OCI-M1 (cell line): ENCODE measurements around the gene APC2.

ENCODE experiments used
- DNase-seq: peaks from one replicate; lab custom pipeline; 2025; lab: John Stamatoyannopoulos, UW

The APC2 gene, protein sequence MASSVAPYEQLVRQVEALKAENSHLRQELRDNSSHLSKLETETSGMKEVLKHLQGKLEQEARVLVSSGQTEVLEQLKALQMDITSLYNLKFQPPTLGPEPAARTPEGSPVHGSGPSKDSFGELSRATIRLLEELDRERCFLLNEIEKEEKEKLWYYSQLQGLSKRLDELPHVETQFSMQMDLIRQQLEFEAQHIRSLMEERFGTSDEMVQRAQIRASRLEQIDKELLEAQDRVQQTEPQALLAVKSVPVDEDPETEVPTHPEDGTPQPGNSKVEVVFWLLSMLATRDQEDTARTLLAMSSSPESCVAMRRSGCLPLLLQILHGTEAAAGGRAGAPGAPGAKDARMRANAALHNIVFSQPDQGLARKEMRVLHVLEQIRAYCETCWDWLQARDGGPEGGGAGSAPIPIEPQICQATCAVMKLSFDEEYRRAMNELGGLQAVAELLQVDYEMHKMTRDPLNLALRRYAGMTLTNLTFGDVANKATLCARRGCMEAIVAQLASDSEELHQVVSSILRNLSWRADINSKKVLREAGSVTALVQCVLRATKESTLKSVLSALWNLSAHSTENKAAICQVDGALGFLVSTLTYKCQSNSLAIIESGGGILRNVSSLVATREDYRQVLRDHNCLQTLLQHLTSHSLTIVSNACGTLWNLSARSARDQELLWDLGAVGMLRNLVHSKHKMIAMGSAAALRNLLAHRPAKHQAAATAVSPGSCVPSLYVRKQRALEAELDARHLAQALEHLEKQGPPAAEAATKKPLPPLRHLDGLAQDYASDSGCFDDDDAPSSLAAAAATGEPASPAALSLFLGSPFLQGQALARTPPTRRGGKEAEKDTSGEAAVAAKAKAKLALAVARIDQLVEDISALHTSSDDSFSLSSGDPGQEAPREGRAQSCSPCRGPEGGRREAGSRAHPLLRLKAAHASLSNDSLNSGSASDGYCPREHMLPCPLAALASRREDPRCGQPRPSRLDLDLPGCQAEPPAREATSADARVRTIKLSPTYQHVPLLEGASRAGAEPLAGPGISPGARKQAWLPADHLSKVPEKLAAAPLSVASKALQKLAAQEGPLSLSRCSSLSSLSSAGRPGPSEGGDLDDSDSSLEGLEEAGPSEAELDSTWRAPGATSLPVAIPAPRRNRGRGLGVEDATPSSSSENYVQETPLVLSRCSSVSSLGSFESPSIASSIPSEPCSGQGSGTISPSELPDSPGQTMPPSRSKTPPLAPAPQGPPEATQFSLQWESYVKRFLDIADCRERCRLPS (N-terminal part only)

DNA sequence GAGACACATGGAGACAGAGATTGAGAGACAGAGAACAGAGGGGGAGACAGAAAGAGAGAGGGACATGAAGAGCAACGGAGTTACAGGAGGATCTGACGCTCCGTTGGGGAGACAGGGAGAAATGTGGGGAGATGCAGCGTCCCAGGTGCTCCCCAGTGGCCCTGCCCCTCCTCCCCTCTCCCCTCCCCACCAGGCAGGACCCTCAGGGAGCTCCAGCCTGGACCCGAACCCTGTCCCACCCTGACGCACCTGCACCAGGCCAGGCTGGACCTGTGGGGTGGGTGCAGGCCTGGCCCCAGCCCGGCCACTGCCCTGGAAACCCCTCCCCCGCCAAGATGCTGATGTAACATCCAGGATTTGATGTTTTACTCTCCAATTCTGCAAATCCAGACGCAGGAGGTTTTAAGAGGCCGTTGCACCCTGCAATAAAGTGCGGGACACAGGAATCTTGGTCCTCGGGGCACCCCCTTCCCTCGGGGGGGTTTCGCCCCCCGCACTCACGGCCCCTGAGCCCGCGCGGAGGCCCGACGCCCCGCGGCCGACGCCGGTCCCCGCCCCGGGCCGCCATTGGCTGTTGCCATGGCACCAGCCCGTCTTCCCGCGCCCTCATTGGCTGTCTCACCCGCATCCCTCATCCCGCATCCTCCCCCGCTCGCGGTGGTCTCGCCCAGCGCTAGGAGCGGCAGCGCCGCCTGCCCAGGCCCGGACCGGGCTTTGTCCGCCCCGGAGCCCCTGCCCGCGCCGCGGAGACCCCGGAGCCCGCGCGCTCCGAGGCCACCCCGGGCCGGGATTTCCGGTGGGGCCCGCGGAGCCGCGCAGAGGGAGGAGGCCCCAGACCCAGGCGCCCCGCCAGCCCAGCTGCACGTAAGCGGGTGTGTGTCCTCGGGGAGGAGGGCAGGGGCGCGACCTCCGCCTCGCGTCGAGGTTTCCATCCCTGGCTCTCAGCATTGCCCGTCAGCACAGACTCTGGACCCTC is at the start of gene APC2:
TSS of gene APC2 (plus strand) at position 655 of the 976 bp plus-strand sequence. CDS start 2,881 bp downstream, outside the sequence.
- DNase-seq = no peak

DNA sequence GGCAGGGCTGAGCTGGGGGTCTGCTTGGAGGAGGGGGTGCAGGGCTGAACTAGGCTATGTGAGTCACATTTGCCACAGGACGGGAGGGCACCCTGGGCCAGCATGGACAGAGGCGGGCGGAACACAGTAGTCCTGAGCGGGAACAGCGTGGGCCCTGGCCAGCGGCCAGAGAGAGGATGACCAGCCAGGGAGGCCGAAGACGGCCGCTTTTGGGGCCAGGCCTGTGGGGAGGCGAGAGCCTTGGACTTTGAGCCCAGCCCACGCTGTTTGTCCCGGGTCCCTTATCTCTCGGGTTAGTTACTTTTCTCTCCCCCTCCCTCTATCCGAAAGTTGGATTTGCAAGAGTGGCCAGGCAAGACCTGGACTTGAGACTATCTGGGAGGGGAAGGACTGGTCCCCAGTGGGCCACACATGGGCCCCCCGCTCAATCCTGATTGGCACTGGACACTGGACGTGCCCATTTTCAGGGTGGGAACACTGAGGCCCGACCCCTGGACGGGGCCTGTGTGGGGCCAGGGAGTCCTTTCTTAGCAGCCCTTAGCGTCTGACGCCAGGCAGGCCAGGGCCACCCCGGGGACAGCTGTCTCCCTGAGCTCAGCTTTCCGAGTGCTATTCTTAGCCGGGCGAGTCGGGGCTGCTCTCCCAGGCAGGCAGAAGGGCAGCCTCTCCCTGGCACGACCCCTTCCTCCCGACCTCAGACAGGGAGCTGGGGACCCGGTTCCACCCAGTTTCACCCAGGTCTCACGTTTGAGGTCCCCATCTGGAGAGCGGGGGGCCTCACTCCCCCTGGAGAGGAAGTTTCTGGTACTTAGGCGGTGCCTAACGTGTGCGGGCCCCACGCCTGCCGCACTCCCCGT is 49.4 kb upstream of the APC2 start:
- DNase-seq = no peak

DNA sequence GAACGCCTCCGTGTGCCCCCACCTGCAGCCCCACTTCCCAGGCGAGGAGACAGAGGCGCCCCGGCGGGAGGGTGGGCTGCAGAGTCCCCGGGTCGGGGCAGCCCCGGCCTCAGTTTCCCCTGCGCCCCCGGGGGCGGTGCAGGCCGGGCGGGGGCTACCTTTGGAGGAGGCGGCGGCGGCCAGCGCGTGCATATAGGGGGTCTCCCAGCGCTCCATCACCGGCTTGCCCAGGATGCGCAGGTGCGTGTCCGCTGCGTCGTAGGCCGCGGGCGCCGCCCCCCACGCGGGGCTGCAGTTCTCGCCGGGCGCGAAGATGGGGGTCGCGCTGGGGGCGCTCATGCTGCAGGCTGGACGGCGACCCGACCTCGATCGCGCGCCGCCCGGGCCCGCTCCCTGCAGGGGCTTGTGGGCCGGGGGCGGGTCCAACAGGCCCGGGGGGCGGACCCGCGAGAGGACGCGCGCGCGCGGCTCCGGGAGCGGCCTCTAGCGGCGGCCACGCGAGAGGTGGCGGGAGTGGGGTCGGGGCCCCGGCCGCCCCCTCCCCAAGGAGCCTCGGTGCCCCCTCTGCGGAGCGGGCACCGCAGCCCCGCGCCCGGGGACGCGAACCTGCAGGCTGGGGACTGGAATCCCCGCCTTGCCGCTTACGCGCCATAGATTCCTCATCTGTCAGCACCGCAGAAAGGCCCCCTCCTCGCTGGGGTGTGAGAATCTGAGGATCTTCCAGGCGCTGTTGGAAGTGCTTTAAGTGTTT is 48.6 kb upstream of the APC2 start, which contains the start of gene GAMT:
TSS of gene GAMT (minus strand) at position 405 of the 751 bp plus-strand sequence. CDS start at position 339, 66 bp downstream.
- peak; percentile 10 for DNase-seq

DNA sequence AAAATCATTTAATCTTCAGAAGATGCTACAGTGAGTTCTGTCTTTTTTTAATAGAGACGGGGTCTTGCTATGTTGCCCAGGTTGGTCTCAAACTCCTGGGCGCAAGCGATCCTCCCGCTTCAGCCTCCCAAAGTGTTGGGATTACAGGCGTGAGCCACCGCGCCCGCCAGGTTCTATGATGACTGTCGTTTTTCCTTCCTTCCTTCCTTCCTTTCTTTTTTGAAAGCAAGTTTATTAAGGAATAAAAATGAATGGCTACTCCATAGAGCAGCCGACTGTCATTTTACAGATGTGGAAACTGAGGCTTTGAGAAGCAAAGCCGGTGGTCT is 48.1 kb upstream of the APC2 start:
- DNase-seq = no peak

DNA sequence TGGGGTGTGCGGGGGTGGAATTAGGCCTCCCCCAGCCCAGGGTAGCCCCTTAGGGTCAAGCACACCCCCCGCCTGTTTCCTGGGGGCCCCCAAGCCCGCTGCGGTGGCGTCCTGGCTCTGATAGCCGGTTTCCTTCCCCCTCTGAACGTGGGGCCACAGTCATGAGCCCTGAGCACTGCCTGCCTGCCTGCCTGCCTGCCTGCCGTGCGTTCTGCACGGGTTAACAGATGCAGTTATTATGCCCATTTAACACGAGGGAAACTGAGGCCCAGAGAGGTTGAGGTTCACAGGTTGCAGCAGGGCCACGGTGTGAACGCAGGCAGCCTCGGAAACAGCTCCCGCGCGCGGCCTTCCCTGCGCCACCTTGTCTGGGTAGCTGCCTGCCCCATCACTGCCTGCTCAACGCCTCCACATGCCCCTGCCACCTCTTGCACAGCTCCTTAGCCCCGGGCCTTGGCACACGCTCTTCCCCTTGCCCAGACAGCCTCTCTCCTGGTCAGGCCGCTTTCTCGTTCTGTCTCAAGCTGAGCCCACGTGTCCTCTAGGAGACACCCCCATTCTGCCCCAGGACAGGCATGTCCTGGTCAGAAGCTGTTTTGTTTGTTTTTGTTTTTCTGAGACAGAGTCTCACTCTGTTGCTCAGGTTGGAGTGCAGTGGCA is 47.4 kb upstream of the APC2 start:
- DNase-seq = no peak

DNA sequence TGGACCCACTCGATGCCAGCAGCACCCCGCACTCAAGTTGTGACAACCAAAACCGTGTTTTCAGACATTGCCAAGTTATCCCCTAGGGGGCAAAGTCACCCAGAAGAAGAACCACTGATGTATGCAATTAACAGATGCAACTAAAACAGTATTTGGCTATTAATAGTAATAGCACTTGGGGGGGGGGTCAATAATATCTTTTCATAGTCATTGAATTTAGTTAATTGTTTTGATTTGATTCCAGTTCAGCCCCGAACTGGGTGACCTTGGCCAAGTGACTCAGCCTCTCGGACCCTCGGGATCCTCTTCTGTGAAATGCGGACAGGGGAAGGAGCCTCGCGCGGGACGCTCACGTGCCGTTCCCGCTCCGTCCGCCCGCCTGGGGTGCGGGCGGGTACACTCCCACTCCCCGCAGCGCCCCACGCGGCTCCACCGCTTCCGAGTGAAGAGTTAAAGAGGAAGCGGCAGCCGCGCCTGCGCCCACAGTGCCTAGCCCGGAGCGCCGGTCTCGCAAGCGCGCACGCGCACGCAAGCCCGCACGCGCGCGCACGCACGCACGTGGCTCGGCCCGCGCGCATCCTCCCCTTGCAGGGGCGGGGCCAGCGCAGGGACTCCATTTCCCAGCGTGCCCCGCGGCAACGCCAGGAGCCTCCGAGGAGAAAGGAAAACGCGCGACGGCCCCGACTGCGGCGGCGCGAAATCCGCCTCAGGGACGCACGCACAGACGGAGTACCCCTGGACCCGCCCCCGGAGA is 43.0 kb upstream of the APC2 start:
- DNase-seq = peak; percentile 97

DNA sequence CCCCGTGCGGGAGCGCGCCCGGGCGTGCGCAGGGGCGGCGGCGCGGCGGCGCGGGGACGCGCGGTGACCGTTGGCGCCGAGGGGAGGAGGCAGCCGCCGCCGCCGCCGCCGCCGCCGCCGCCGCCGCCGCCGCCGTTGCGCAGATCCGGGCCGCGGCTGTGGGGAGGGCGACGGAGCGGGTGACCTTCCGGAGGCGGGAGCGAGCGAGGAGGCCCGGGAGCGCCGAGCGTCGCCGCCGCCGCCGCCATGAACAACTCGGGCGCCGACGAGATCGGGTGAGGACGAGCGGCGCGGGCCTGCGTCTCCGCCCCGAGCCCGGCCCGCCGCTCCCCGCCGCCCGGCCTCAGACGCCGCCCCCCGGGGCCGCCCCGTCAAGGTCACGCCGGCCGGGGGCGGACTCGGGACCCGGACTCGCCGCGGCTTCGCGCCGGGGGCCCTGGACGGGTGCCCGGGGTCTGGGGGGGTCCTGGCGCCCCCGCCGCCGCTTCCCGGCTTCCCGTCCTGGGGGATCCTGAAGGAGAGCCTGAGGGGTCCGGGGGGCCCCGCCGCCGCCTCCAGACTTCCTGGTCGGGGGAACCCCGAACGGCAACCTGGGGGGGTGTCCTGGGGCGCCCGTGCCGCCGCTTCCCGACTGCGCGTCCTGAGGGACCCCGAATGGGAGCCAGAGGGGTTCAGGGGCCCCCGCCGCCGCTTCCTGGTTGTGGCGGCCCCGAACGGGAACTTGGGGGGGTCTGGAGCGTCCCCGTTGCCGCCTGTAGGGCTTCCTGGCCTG is 42.2 kb upstream of the APC2 start, which contains the start of gene DAZAP1:
TSS of gene DAZAP1 (plus strand) at position 59 of the 772 bp plus-strand sequence. CDS start at position 247, 188 bp downstream.
- DNase-seq = no peak

DNA sequence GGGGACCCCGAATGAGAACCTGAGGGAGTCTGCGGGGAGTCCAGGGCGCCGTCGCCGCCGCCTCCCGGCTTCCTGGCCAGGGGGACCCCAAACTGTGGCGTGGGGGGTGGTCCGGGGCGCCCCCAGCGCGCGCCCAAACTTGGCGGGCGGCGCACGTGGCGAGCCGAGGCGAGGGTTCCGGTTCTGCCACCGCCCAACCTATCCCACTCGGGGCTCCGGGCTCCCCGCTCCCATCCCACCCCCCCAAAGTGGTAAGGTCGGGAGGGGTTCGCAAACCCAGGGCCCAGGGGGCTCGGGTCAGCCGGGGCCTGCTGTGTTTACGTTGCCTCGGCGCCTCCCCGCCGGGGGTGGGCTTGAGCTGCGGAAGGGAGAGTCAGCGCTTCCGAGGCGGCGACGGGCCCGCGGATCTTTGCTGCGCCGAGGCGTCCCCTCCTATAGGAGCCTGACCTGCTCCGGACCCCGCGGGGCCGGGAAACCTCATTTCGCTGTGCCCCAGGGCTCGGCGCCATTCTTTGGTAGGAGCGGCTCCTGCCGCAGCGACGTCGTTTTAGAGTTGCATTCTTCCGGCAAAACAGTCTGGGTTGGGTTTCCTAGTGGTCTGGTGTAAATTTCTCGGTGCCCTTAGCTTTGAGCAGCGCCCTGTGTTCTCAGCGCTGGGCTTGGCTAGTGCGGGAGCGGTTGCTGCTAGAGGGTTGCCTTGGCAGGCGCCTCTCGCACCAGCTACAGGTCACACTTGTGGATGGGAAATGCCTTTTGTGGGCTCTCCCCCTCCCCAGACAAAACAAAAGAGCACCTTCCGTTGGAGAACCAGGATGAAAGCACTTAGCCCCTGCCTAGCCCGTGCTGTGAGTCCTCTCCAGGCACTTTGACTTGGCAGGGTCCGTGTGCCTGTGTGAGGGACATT is 41.4 kb upstream of the APC2 start:
- DNase-seq = peak; percentile 9

DNA sequence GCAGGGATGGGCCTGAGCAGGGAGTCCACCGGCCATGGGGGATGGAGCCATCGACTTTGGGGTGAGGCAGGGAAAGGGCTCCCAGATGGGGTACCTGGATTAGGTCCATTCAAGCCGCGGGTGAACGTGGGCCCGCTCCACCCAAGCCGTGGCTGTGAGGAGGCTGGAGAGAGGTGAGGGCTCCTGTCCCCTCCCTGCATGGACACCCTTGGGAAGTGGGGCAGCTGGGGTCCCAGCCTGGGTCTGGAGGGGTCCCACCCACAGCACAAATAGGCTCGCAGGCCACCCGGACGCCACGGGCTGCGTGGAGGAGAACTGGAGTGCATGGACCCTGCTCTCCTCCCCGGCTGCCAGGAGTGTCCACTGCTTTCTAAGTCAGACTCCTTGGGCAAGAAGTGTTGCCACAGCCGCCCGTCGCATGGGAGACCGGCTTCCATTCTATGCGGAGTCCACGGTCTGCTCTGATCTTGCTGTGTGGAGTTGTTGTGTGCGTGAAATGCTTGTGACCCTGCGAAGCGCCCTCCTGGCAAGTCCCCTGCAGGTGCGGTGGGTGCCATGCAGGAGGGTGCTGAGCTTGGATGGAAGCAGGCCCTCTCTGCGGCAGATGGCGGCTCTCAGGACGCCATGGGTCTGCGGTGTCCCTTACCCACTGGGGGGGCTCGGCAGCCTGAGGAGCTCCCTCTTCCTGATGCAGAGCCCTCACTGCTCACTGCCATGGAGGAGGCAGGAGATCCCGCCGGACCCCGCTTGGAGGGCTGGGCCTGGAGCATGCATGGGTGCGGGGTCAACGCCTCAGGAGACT is 40.5 kb upstream of the APC2 start:
- DNase-seq = no peak

DNA sequence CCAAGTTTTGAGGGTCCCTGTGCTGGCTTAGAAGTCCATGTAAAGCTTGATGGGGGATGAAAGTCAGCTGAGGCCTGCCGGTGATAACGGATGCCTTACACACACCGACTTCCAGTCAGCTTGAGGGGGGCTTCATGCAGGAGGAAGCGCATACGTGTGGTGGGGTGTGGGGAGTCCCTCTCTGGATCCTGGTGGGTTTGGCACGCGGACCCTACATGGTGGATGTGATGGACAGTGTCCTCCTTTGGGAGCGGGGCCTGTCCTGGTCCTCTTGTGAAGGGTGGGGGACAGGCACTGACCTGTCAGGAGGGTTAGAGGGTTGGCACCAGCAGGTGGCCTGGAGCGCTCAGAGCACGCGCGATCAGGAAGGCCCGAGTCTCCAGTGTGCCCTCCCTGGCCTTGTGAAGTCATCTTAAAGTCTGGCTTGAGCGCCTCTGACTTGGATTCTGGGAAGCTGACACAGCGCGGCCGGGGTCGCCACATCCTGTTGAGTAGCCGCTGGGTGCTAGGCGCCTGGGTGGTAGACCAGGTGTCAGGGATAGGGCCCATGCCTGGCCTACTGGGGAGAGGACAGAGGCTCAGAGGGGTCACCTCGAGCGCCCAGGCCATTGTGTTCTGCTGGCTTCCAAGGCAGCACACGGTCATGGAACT is 39.7 kb upstream of the APC2 start:
- no peak for DNase-seq

DNA sequence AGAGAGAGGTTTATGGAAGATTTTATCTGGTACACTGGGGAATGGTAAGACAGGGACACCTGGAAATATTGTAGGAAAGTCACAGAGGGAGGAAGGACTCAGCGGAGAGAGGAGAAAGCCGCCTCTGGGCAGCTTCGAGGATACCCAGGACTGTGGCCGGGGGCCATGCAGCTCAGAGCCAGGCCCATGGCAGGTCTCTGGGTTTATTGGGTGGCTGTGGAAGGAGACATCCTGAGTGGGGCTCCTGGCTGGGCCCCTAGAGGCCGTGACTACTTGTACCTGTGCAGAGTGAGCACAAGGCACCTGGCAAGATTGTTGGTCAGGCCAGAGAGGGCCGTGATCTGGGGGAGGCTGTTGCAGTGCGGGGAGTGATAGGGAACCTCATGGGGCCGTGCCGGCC is 39.1 kb upstream of the APC2 start:
- DNase-seq = no peak

DNA sequence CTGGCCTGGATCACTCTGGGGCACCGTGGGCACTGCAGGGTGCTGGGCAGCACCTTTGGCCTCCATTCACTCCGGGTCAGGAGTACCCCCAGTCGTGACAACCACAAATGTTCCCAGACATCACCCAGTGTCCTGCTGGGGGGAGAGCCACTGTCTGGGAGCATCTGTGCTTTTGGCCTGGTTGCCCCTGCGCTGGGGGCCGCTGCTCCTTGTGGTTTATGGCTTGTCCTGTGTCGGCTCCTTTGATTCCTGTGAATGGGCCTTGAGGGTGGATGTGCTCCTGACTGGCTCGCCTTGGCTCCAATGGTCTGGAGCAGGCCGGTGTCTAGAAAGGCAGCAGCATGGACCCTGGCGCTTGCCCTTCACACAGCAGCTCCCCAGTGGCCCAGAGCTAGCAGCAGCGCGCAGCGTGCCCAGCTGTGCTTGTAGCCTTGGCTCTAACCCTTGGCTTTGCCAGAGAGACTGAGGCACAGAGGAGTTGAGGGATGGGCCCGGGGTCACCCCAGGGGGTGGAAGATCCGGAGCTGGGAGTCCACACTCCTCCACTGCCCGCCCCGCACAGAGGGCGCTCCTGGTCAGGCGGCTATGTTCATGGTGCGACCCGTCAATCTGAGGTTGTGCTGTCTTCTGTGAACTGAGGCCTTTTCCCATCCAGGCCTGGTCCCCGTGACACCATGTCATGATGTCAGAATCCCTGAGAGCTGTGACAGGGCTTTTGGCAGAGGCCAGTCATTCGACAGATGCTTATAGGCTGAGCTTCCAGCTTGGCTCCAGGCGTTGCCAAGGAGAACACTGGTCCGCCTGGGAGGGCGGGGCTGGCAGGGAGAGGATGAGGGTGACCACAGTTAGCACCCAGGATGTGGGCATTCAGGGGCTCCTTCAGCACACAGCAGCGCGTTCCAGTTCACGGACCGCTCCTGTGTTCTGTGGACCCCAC is 38.4 kb upstream of the APC2 start:
- no peak for DNase-seq

DNA sequence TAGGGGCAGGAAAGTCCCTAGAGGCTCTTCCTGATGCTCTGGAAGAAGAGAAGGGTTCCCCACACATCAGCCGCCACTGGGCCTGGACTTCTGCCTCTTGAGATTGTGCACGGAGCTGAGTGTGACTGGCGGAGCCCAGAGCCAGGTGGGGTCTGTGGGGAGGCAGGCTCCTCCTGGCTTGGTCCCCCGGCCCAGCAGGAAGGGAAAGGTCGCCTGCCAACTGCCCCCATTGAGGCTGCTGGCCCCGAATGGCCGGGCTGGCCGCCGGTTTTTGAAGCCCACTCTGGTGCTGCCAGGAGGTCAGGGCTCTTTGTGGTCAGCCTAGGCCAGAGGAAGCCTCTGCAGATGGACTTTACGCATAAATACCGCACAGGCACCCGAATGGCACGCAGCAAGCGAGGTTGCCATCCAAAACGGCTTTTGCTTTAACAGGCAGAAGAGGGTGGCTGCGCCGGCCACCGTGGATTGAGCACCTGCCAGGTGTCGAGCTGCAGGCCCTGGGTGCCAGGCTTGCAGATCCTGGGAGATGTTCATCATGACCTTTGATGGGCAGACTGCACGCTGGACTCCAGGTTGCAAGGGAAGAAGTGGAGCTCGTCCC is 37.5 kb upstream of the APC2 start:
- DNase-seq = no peak
